OCI-LY1 (cell line): ENCODE data around the gene ABCA7.

Experiments
- EZH2 ChIP-seq: fragments of 200-600 bp; sonication (generic), shearing (Covaris generic); IDR thresholded peaks from 2 replicates; pipeline ENCODE4 v1.8.0; 2017; ENCODE audit warnings: borderline replicate concordance, mixed run types, mild to moderate bottlenecking, antibody characterized with exemption, low read length, moderate library complexity, mixed read lengths
- TF ChIP-seq, protein P1 (sequence below): fragments of 200-600 bp; sonication (generic), shearing (Covaris generic); IDR thresholded peaks from 2 replicates; pipeline ENCODE4 v1.5.1; 2017; ENCODE audit warnings: mild to moderate bottlenecking, antibody characterized with exemption, low read length, moderate library complexity, mixed read lengths

DNA sequence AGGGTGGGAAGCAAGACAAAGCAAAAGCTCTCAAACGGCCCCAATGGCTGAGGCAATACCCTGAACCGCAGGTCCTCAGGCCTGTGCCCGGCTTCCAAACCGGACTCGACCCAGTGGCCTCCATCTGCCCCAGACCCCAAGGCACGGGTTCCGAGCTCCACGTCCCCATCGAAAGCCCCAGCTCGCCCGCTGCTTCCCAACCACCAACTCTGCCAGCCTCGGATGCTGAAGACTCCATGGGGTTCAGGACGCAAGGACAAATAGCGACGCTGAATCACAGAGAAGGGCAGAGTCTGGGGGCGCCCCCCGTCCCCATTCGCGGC, 54.7 kb downstream of the ABCA7 start:
- no peak for TF ChIP-seq EZH2
- TF ChIP-seq, protein P1, sequence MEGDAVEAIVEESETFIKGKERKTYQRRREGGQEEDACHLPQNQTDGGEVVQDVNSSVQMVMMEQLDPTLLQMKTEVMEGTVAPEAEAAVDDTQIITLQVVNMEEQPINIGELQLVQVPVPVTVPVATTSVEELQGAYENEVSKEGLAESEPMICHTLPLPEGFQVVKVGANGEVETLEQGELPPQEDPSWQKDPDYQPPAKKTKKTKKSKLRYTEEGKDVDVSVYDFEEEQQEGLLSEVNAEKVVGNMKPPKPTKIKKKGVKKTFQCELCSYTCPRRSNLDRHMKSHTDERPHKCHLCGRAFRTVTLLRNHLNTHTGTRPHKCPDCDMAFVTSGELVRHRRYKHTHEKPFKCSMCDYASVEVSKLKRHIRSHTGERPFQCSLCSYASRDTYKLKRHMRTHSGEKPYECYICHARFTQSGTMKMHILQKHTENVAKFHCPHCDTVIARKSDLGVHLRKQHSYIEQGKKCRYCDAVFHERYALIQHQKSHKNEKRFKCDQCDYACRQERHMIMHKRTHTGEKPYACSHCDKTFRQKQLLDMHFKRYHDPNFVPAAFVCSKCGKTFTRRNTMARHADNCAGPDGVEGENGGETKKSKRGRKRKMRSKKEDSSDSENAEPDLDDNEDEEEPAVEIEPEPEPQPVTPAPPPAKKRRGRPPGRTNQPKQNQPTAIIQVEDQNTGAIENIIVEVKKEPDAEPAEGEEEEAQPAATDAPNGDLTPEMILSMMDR = no peak
